GM19452 (cell line): Measurements from ENCODE around the gene LMCD1.

Experiments used
- ATAC-seq: cut with Tn5 transposase; IDR thresholded peaks from one replicate; pipeline ENCODE4 v1.9.1; 2021; ENCODE audit not compliant: unreplicated experiment

LMCD1 gene

GRCh38 chr3:8556473-8556869 lies 54.8 kb downstream of the LMCD1 start:
- ATAC-seq: no peak

GRCh38 chr3:8557298-8557697 lies 55.7 kb downstream of the LMCD1 start:
- no peak for ATAC-seq

GRCh38 chr3:8558645-8559044 lies 57.0 kb downstream of the LMCD1 start:
- no peak for ATAC-seq

- ATAC-seq: no peak
Observed at GRCh38 chr3:8559351-8559750, 57.7 kb downstream of the LMCD1 start.

- ATAC-seq: no peak
Observed at GRCh38 chr3:8560366-8561007, 58.9 kb downstream of the LMCD1 start.

- no peak for ATAC-seq
Observed at GRCh38 chr3:8561370-8561769, 59.7 kb downstream of the LMCD1 start.

GRCh38 chr3:8562081-8562595 lies 60.5 kb downstream of the LMCD1 start:
- no peak for ATAC-seq

- ATAC-seq: no peak
Observed at GRCh38 chr3:8563146-8563545, 61.5 kb downstream of the LMCD1 start.

GRCh38 chr3:8563597-8563996 lies 62.0 kb downstream of the LMCD1 start:
- no peak for ATAC-seq

GRCh38 chr3:8565376-8565775 lies 63.8 kb downstream of the LMCD1 start:
- no peak for ATAC-seq

- ATAC-seq: no peak
Observed at GRCh38 chr3:8567784-8568575, 66.4 kb downstream of the LMCD1 start.

GRCh38 chr3:8571256-8571655 lies 69.6 kb downstream of the LMCD1 start:
- ATAC-seq: no peak

- no peak for ATAC-seq
Observed at GRCh38 chr3:8573342-8573926, 71.8 kb downstream of the LMCD1 start.

GRCh38 chr3:8574040-8574669 lies 72.5 kb downstream of the LMCD1 start:
- ATAC-seq: no peak

GRCh38 chr3:8574670-8575322 lies 73.2 kb downstream of the LMCD1 start:
- ATAC-seq: no peak

GRCh38 chr3:8575364-8576104 lies 73.9 kb downstream of the LMCD1 start:
- no peak for ATAC-seq

- ATAC-seq: no peak
Observed at GRCh38 chr3:8576436-8576835, 74.8 kb downstream of the LMCD1 start.

GRCh38 chr3:8576841-8577571 lies 75.4 kb downstream of the LMCD1 start:
- no peak for ATAC-seq

GRCh38 chr3:8578282-8578681 lies 76.7 kb downstream of the LMCD1 start:
- ATAC-seq: no peak

GRCh38 chr3:8579096-8579495 lies 77.5 kb downstream of the LMCD1 start:
- peak; percentile 98 for ATAC-seq
